Effector CD4-positive, alpha-beta T cell (primary cell): ENCODE data around the gene ATG9B.

Source experiments
- DNase-seq: peaks from one replicate; pipeline ENCODE4 v3.0.0-alpha.2; 2020
- total RNA-seq: gene quantifications from one replicate; lab custom pipeline; 2026; lab: John Stamatoyannopoulos, UW

Gene ATG9B
- total RNA-seq, result 16.5 reads per million, percentile 42 among the genes with 10 or more reads in this experiment

GRCh38 chr7:151024435-151025056 is at the start of gene ATG9B:
TSS of gene ATG9B (minus strand) at chr7:151024494. CDS start at chr7:151024423, 71 bp downstream.
- no peak for DNase-seq

- DNase-seq, result no peak
Measured at GRCh38 chr7:151073990-151074389, 49.7 kb upstream of the ATG9B start.

GRCh38 chr7:151071032-151071866 is 47.0 kb upstream of the ATG9B start:
- DNase-seq, result no peak

- DNase-seq, result no peak
Measured at GRCh38 chr7:151070574-151070960, 46.3 kb upstream of the ATG9B start.

- DNase-seq, result no peak
Measured at GRCh38 chr7:151069841-151070573, 45.7 kb upstream of the ATG9B start.

- DNase-seq, result no peak
Measured at GRCh38 chr7:151068069-151068773, 43.9 kb upstream of the ATG9B start.

GRCh38 chr7:151066273-151066974 is 42.1 kb upstream of the ATG9B start:
- DNase-seq, result no peak

GRCh38 chr7:151065516-151065915 is 41.2 kb upstream of the ATG9B start:
- DNase-seq, result no peak

GRCh38 chr7:151064993-151065392 is 40.7 kb upstream of the ATG9B start:
- no peak for DNase-seq

- DNase-seq, result no peak
Measured at GRCh38 chr7:151064454-151064853, 40.2 kb upstream of the ATG9B start.

GRCh38 chr7:151063212-151063561 is 38.9 kb upstream of the ATG9B start:
- DNase-seq, result no peak

- no peak for DNase-seq
Measured at GRCh38 chr7:151062399-151063211, 38.3 kb upstream of the ATG9B start.

GRCh38 chr7:151062111-151062398 is 37.8 kb upstream of the ATG9B start:
- no peak for DNase-seq

GRCh38 chr7:151061213-151062110 is 37.2 kb upstream of the ATG9B start:
- DNase-seq, result no peak

- no peak for DNase-seq
Measured at GRCh38 chr7:151060416-151061212, 36.3 kb upstream of the ATG9B start.

GRCh38 chr7:151060113-151060415 is 35.8 kb upstream of the ATG9B start:
- DNase-seq, result no peak

- DNase-seq, result peak; percentile 48
Measured at GRCh38 chr7:151059367-151060112, 35.2 kb upstream of the ATG9B start, which contains the start of gene SLC4A2. TSS of gene SLC4A2 (plus strand) at chr7:151059589. CDS start at chr7:151061988, 2,399 bp downstream.

- DNase-seq, result no peak
Measured at GRCh38 chr7:151058781-151059366, 34.6 kb upstream of the ATG9B start.
